HG02870 (cell line): ENCODE measurements around the gene CDPF1.
"Not testable (repeated sequence)": the region's sequence is repeated elsewhere in the genome, so short reads cannot be mapped to it uniquely, and the experiment has no call there.

ENCODE experiments used
- ATAC-seq: cut with Tn5 transposase; IDR thresholded peaks from one replicate; pipeline ENCODE4 v1.9.1; 2021; ENCODE audit warnings: mild to moderate bottlenecking, moderate library complexity; ENCODE audit not compliant: unreplicated experiment

CDPF1 gene

GRCh38 chr22:46226577-46226976 is 23.5 kb downstream of the CDPF1 start:
- ATAC-seq, result no peak

GRCh38 chr22:46225631-46226030 is 24.5 kb downstream of the CDPF1 start:
- no peak for ATAC-seq

DNA sequence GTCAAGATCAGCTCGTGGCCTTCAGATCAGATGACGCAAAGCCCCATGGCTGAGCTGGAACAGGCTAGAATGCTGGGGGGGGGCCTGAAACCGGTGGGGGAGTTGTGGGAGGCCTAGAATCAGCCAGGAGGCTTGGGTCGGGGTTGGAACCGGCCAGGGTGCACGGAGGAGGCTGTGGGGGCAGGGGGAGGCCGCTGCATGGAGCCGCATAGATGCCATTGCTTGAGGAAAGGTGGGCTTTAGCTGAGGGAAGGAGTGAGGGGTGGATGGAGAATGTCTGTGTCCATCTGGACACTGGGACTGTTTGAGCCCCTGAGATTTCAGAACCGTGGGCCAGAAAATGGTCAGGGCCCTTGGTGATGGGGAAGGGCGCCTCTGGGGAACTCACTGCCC is 25.2 kb downstream of the CDPF1 start:
- ATAC-seq, result no peak

- no peak for ATAC-seq
Observed at GRCh38 chr22:46224044-46224897, 25.8 kb downstream of the CDPF1 start.

- no peak for ATAC-seq
Observed at GRCh38 chr22:46220921-46221320, 29.2 kb downstream of the CDPF1 start.

GRCh38 chr22:46219636-46220035 is 30.5 kb downstream of the CDPF1 start:
- no peak for ATAC-seq

GRCh38 chr22:46214616-46215015 is 35.5 kb downstream of the CDPF1 start:
- ATAC-seq, result no peak

- no peak for ATAC-seq
Observed at GRCh38 chr22:46214149-46214548, 35.9 kb downstream of the CDPF1 start.

DNA sequence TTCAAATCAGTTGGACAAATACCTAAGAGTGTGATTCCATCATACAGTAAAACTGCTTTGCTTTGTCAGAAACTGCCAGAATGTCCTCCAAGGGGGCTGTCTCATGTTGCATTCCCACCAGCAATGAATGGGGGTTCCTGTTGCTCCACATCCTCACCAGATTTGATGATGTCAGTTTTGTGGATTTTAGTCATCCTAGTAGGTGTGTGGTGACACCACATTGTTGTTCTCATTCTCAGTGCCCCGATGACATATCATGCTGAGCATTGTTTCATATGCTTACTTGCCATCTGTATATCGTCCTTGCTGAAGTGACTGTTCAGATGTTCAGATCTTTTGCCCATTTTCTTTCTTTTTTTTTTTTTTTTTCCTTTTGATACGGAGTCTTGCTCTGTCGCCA is 37.0 kb downstream of the CDPF1 start:
- ATAC-seq, result no peak

DNA sequence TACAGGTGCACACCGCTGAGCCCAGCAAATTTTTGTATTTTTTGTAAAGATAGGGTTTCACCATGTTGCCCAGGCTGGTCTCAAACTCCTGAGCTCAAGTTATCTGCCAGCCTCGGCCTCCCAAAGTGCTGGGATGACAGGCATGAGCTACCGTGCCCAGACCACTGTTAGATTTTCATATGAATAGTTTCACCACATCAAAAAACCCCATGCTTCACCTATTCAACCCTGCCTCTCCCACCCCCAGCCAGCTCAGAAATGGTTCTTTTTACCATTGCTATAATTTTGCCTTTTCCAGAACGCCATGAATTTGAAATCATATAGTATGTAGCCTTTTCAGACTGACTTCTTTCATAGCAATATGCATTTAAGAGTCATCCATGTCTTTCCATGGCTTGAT is 37.9 kb downstream of the CDPF1 start:
- no peak for ATAC-seq

- no peak for ATAC-seq
Observed at GRCh38 chr22:46209262-46209661, 40.8 kb downstream of the CDPF1 start.

GRCh38 chr22:46203601-46203980 is 46.5 kb downstream of the CDPF1 start:
- no peak for ATAC-seq

GRCh38 chr22:46202897-46203600 is 47.0 kb downstream of the CDPF1 start:
- no peak for ATAC-seq

DNA sequence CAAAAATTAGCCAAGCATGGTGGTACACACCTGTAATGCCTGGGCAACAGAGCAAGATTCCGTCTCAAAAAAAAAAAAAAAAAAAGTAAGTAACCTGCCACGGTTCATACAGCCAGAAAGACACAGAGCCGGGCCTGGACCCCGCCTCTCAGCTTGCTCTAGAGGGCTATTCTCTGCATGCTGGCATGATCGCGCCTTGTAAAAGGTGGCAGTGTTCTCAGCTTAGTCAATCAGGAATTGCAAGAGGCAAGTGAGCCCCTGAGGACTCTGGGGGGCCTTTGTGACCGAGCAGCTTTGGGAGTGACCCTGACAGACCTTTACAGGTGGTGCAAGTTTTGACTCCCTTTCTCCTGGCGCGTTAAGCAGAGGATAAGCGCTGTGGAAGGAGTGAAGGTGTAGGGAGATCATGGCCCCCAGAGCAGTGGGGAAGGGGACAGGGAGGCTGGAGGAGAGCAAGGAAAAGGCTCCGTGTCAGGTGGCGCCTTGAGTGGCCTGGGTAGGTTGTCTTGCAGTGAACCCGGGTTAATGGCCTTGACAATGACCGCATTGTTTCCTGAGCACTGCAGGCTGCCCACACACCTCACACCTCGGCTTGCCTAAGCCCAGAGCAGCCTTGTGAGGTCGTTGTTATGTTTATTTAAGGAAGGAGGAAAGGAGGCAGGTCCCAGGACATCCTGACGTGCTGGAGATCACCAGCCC is 48.9 kb downstream of the CDPF1 start:
- no peak for ATAC-seq

DNA sequence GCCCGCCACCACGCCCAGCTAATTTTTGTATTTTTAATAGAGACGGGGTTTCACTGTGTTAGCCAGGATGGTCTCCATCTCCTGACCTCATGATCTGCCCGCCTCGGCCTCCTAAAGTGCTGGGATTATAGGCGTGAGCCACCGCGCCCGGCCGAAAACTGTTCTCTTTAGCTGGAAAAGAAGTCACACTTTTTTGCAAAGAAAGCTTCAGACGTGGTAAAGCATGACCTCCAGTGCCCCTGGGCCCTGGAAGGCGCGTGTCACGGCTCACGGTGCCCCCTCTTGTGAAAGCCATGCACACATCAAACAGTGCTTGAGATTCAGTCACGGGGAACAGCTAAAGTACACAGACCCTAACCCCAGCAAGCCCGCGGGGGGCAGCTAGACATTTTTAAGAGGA is 51.3 kb downstream of the CDPF1 start:
- ATAC-seq, result not testable (repeated sequence)

GRCh38 chr22:46198274-46198673 is 51.8 kb downstream of the CDPF1 start:
- ATAC-seq, result no peak

GRCh38 chr22:46196278-46196677 is 53.8 kb downstream of the CDPF1 start:
- ATAC-seq, result no peak

GRCh38 chr22:46195487-46196165 is 54.5 kb downstream of the CDPF1 start:
- no peak for ATAC-seq
